ENCODE data around the gene JAZF1.

The JAZF1 gene

DNA sequence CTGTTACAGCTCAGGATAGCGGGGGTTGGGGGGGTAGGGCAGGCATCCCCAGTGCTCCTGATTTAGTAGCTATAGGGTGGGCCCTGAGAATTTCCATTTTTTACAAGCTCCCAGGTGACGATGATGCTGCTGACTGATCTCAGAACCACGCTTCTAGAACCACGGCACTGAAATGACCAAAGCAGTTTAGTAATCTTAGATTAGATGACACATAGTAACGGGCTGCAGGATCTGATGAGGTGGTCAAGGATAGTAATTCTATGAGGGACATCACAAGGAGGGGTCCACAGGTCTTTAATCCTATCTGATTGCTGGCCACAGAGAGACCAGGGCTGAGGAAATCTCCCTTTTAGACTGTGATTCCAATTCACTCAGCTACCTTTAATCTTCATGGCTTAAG lies 167.2 kb downstream of the JAZF1 start:
- Histone ChIP-seq H3K36me3 (replicated peaks in 1 of 2; ENCODE audit: control insufficient read depth in 2 of 2, insufficient read depth in 2 of 2, low read length in 2 of 2) (no peaks in the 10 kb centered on the region), H3K23ac (ENCODE audit: low read depth, low read length, poor library complexity) (no peak overlapping the region), H3K9ac (ENCODE audit: low read depth, low read length, poor library complexity) (no peak overlapping the region), H2BK12ac (ENCODE audit: low read length) (no peak overlapping the region), H2BK15ac (ENCODE audit: low read length) (no peak overlapping the region), H2AFZ (ENCODE audit: low read length) (no peak overlapping the region), H3K79me1 (ENCODE audit: low read depth, low read length) (no peaks in the 10 kb centered on the region), H3K27ac (replicated peaks; ENCODE audit: low read length) (no peak overlapping the region), H2BK5ac (ENCODE audit: low read length) (no peak overlapping the region), H3K4me3 (ENCODE audit: low read length in 2 of 2) (no peak overlapping the region), H3K4me2 (ENCODE audit: insufficient read depth, low read length, poor library complexity, severe bottlenecking) (no peak overlapping the region), H3K27me3 (ENCODE audit: control insufficient read depth in 3 of 3, insufficient read depth in 3 of 3, low read depth in 1 of 3, low read length in 3 of 3) (peaks cover 0 to 15% (median 2%) of the 10 kb centered on the region in 3 experiments), H3K14ac (ENCODE audit: low read length) (no peak overlapping the region), H4K8ac (ENCODE audit: low read depth, low read length) (no peak overlapping the region), H4K91ac (ENCODE audit: low read depth, low read length, poor library complexity) (no peak overlapping the region), H2AK5ac (ENCODE audit: low read depth, low read length) (no peak overlapping the region), H3K4ac (ENCODE audit: low read length) (no peak overlapping the region), H3K9me3 (replicated peaks in 1 of 2; ENCODE audit: control insufficient read depth in 2 of 2, insufficient read depth in 1 of 2, low read depth in 1 of 2, low read length in 2 of 2) (no peaks in the 10 kb centered on the region), H3K4me1 (ENCODE audit: control insufficient read depth in 2 of 2, insufficient read depth in 1 of 2, low read depth in 1 of 2, low read length in 2 of 2) (no peaks in the 10 kb centered on the region), H3K18ac (ENCODE audit: low read length) (no peak overlapping the region), H2BK120ac (ENCODE audit: low read depth, low read length) (no peak overlapping the region)
- DNase-seq (ENCODE audit: low spot score), result no peak
- WGBS, 2 donors (ENCODE audit: extremely low coverage in 2 of 2, insufficient read length in 2 of 2, insufficient replicate concordance in 1 of 2), result no CpG with 5 or more reads among the region's 5 CpGs

DNA sequence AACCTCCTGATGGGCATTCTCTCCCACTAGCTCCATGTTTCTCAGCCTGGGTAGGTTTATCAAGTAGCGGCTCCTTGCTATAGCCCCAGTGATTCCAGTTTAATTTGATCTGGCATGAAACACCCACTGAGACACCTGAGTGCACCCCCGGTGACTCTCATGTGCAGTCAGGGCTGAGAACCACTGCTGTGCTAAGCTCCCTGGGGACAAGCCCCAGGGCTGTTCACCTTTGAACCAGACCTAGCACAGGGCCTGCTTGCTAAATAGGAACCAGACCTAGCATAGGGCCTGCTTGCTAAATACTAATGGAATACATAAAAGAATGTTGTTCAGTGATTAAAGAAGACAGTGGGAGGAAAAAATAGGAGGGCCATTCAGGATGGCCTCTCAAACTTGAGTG lies 167.6 kb downstream of the JAZF1 start:
- Histone ChIP-seq H2BK5ac (ENCODE audit: low read length) (no peak overlapping the region), H2BK120ac (ENCODE audit: low read depth, low read length) (no peak overlapping the region), H3K9me3 (replicated peaks in 1 of 2; ENCODE audit: control insufficient read depth in 2 of 2, insufficient read depth in 1 of 2, low read depth in 1 of 2, low read length in 2 of 2) (no peaks in the 10 kb centered on the region), H4K91ac (ENCODE audit: low read depth, low read length, poor library complexity) (no peak overlapping the region), H3K27ac (replicated peaks; ENCODE audit: low read length) (no peak overlapping the region), H3K9ac (ENCODE audit: low read depth, low read length, poor library complexity) (no peak overlapping the region), H3K27me3 (ENCODE audit: control insufficient read depth in 3 of 3, insufficient read depth in 3 of 3, low read depth in 1 of 3, low read length in 3 of 3) (peaks cover 0 to 11% (median 2%) of the 10 kb centered on the region in 3 experiments), H3K4me1 (ENCODE audit: control insufficient read depth in 2 of 2, insufficient read depth in 1 of 2, low read depth in 1 of 2, low read length in 2 of 2) (no peaks in the 10 kb centered on the region), H3K14ac (ENCODE audit: low read length) (no peak overlapping the region), H3K18ac (ENCODE audit: low read length) (no peak overlapping the region), H3K4me2 (ENCODE audit: insufficient read depth, low read length, poor library complexity, severe bottlenecking) (no peak overlapping the region), H3K23ac (ENCODE audit: low read depth, low read length, poor library complexity) (no peak overlapping the region), H3K79me1 (ENCODE audit: low read depth, low read length) (no peaks in the 10 kb centered on the region), H2BK12ac (ENCODE audit: low read length) (no peak overlapping the region), H2BK15ac (ENCODE audit: low read length) (no peak overlapping the region), H3K4ac (ENCODE audit: low read length) (no peak overlapping the region), H2AK5ac (ENCODE audit: low read depth, low read length) (no peak overlapping the region), H3K4me3 (ENCODE audit: low read length in 2 of 2) (no peak overlapping the region), H4K8ac (ENCODE audit: low read depth, low read length) (no peak overlapping the region), H3K36me3 (replicated peaks in 1 of 2; ENCODE audit: control insufficient read depth in 2 of 2, insufficient read depth in 2 of 2, low read length in 2 of 2) (no peaks in the 10 kb centered on the region), H2AFZ (ENCODE audit: low read length) (no peak overlapping the region)
- DNase-seq (ENCODE audit: low spot score), result no peak
- WGBS, 2 donors (ENCODE audit: extremely low coverage in 2 of 2, insufficient read length in 2 of 2, insufficient replicate concordance in 1 of 2), result no CpG with 5 or more reads among the region's 2 CpGs

DNA sequence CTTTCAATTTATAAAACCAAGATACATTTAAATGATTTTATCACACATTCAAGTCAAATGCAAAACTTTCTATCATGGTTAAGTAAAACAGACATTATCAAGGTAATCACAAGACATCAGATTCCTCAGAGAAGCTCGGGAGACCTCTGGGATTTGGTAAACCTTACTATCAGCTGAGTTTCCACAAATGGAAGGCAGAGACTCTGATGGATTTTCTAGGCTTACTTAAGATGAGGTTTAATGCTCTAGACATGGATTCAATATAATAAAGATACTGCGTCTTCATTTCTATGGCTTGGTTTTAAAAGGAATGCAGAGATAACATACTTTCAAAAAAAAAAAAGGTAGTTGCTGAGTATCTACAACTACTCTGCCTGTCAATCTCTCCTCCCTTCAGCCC lies 171.7 kb downstream of the JAZF1 start:
- Histone ChIP-seq H2BK5ac (ENCODE audit: low read length) (no peak overlapping the region), H3K79me1 (ENCODE audit: low read depth, low read length) (no peaks in the 10 kb centered on the region), H2AK5ac (ENCODE audit: low read depth, low read length) (no peak overlapping the region), H3K23ac (ENCODE audit: low read depth, low read length, poor library complexity) (no peak overlapping the region), H3K4me2 (ENCODE audit: insufficient read depth, low read length, poor library complexity, severe bottlenecking) (no peak overlapping the region), H3K9ac (ENCODE audit: low read depth, low read length, poor library complexity) (no peak overlapping the region), H2BK15ac (ENCODE audit: low read length) (no peak overlapping the region), H3K36me3 (replicated peaks in 1 of 2; ENCODE audit: control insufficient read depth in 2 of 2, insufficient read depth in 2 of 2, low read length in 2 of 2) (no peaks in the 10 kb centered on the region), H3K27me3 (ENCODE audit: control insufficient read depth in 3 of 3, insufficient read depth in 3 of 3, low read depth in 1 of 3, low read length in 3 of 3) (peaks cover 0 to 6% (median 2%) of the 10 kb centered on the region in 3 experiments), H3K14ac (ENCODE audit: low read length) (no peak overlapping the region), H2BK120ac (ENCODE audit: low read depth, low read length) (no peak overlapping the region), H2BK12ac (ENCODE audit: low read length) (no peak overlapping the region), H3K4me3 (ENCODE audit: low read length in 2 of 2) (no peak overlapping the region), H3K18ac (ENCODE audit: low read length) (no peak overlapping the region), H4K91ac (ENCODE audit: low read depth, low read length, poor library complexity) (no peak overlapping the region), H3K4ac (ENCODE audit: low read length) (no peak overlapping the region), H3K27ac (replicated peaks; ENCODE audit: low read length) (no peak overlapping the region), H3K4me1 (ENCODE audit: control insufficient read depth in 2 of 2, insufficient read depth in 1 of 2, low read depth in 1 of 2, low read length in 2 of 2) (no peaks in the 10 kb centered on the region), H2AFZ (ENCODE audit: low read length) (no peak overlapping the region), H3K9me3 (replicated peaks in 1 of 2; ENCODE audit: control insufficient read depth in 2 of 2, insufficient read depth in 1 of 2, low read depth in 1 of 2, low read length in 2 of 2) (no peaks in the 10 kb centered on the region), H4K8ac (ENCODE audit: low read depth, low read length) (no peak overlapping the region)
- WGBS, 2 donors (ENCODE audit: extremely low coverage in 2 of 2, insufficient read length in 2 of 2, insufficient replicate concordance in 1 of 2), result no CpG with 5 or more reads among the region's 2 CpGs
- DNase-seq (ENCODE audit: low spot score), result no peak

DNA sequence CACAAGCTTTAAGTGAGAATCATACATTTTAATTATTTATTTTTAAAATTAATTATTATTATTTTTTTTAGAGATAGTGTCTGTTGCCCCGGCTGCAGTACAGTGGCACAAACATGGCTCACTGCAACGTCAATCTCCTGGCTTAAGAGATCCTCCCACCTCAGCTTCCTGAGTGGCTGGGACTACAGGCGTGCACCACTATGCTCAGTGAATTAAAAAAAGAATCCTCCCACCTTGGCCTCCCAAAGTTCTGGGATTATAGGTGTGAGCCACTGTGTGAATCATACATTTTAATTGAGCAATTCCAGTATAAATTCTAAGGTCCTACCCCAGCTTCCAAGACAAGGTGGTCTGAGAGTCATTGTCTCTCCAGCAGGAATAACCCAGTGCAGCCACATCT lies 172.4 kb downstream of the JAZF1 start:
- Histone ChIP-seq H3K36me3 (replicated peaks in 1 of 2; ENCODE audit: control insufficient read depth in 2 of 2, insufficient read depth in 2 of 2, low read length in 2 of 2) (no peaks in the 10 kb centered on the region), H3K9me3 (replicated peaks in 1 of 2; ENCODE audit: control insufficient read depth in 2 of 2, insufficient read depth in 1 of 2, low read depth in 1 of 2, low read length in 2 of 2) (no peaks in the 10 kb centered on the region), H3K4ac (ENCODE audit: low read length) (no peak overlapping the region), H3K79me1 (ENCODE audit: low read depth, low read length) (no peaks in the 10 kb centered on the region), H2BK12ac (ENCODE audit: low read length) (no peak overlapping the region), H3K27me3 (ENCODE audit: control insufficient read depth in 3 of 3, insufficient read depth in 3 of 3, low read depth in 1 of 3, low read length in 3 of 3) (peaks cover 0 to 6% (median 2%) of the 10 kb centered on the region in 3 experiments), H3K18ac (ENCODE audit: low read length) (no peak overlapping the region), H3K4me1 (ENCODE audit: control insufficient read depth in 2 of 2, insufficient read depth in 1 of 2, low read depth in 1 of 2, low read length in 2 of 2) (no peaks in the 10 kb centered on the region), H3K9ac (ENCODE audit: low read depth, low read length, poor library complexity) (no peak overlapping the region), H3K14ac (ENCODE audit: low read length) (no peak overlapping the region), H2BK120ac (ENCODE audit: low read depth, low read length) (no peak overlapping the region), H3K4me3 (ENCODE audit: low read length in 2 of 2) (no peak overlapping the region), H4K91ac (ENCODE audit: low read depth, low read length, poor library complexity) (no peak overlapping the region), H4K8ac (ENCODE audit: low read depth, low read length) (no peak overlapping the region), H3K4me2 (ENCODE audit: insufficient read depth, low read length, poor library complexity, severe bottlenecking) (no peak overlapping the region), H2AFZ (ENCODE audit: low read length) (no peak overlapping the region), H3K23ac (ENCODE audit: low read depth, low read length, poor library complexity) (no peak overlapping the region), H2BK15ac (ENCODE audit: low read length) (no peak overlapping the region), H2BK5ac (ENCODE audit: low read length) (no peak overlapping the region), H2AK5ac (ENCODE audit: low read depth, low read length) (no peak overlapping the region), H3K27ac (replicated peaks; ENCODE audit: low read length) (no peak overlapping the region)
- DNase-seq (ENCODE audit: low spot score), result no peak
- WGBS, 2 donors (ENCODE audit: extremely low coverage in 2 of 2, insufficient read length in 2 of 2, insufficient replicate concordance in 1 of 2), result no CpG with 5 or more reads among the region's 3 CpGs
